ENCODE data around the gene DNAH8.

- TF ChIP-seq CTCF (IDR thresholded peaks at IDR 0.05; ENCODE audit: poor library complexity) (no peak), EZH2 (IDR thresholded peaks at IDR 0.05; ENCODE audit: borderline replicate concordance) (no peak), EZH2phosphoT487 (IDR thresholded peaks at IDR 0.05; ENCODE audit: low read depth, severe bottlenecking, unreplicated experiment) (no peak)
These were observed 360.0 kb downstream of the DNAH8 start for GRCh38 chr6:39075010-39075686.
